Ovary (tissue), 3 donors: Measurements from ENCODE around the gene NVL.

Source experiments
- POLR2A ChIP-seq: fragments of 450-650 bp; IDR thresholded peaks from one replicate; pipeline ENCODE4 v1.6.1; 2017; ENCODE audit warnings: antibody characterized with exemption, mild to moderate bottlenecking, moderate library complexity
- TF ChIP-seq, protein P1 (sequence below), 3 donors: fragments of 450-650 bp in 2 of 3; fragments of 200-600 bp in 1 of 3; IDR thresholded peaks; one replicate each; pipeline versions ENCODE4 v1.5.1 to v1.8.0; 2016 to 2022; ENCODE audit warnings: antibody characterized with exemption in 3 of 3, mild to moderate bottlenecking in 1 of 3
- donor health status: DM: no; HTN: no; CAD: no.

GRCh38 chr1:224216382-224216781, 113.6 kb downstream of the NVL start:
- TF ChIP-seq, protein P1, sequence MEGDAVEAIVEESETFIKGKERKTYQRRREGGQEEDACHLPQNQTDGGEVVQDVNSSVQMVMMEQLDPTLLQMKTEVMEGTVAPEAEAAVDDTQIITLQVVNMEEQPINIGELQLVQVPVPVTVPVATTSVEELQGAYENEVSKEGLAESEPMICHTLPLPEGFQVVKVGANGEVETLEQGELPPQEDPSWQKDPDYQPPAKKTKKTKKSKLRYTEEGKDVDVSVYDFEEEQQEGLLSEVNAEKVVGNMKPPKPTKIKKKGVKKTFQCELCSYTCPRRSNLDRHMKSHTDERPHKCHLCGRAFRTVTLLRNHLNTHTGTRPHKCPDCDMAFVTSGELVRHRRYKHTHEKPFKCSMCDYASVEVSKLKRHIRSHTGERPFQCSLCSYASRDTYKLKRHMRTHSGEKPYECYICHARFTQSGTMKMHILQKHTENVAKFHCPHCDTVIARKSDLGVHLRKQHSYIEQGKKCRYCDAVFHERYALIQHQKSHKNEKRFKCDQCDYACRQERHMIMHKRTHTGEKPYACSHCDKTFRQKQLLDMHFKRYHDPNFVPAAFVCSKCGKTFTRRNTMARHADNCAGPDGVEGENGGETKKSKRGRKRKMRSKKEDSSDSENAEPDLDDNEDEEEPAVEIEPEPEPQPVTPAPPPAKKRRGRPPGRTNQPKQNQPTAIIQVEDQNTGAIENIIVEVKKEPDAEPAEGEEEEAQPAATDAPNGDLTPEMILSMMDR (IDR thresholded peaks at IDR 0.05), result no peak
- no peak for TF ChIP-seq POLR2A
